OCI-LY1 (cell line): ENCODE measurements around the gene BDKRB1.

ENCODE experiments used
- H2AFZ ChIP-seq: fragments of 200-600 bp; sonication (generic), shearing (Covaris generic); 2 replicates; pipeline ENCODE4 v1.6.0; 2014; ENCODE audit warnings: antibody characterized with exemption, mild to moderate bottlenecking, low read length
- H3F3A ChIP-seq: fragments of 200-600 bp; sonication (generic), shearing (Covaris generic); 2 replicates; pipeline ENCODE4 v1.6.0; 2014; ENCODE audit warnings: mild to moderate bottlenecking, antibody characterized with exemption, low read length, moderate library complexity; ENCODE audit not compliant: insufficient read depth
- H3K27ac ChIP-seq: fragments of 200-600 bp; sonication (generic); 2 replicates; pipeline ENCODE4 v1.5.1; 2014; ENCODE audit warnings: low read length, mixed run types, mild to moderate bottlenecking, low read depth; ENCODE audit not compliant: poor library complexity, severe bottlenecking
- H3K27me3 ChIP-seq: fragments of 200-600 bp; sonication (generic); 2 replicates; pipeline ENCODE4 v1.6.0; 2014; ENCODE audit warnings: antibody characterized with exemption, mild to moderate bottlenecking, low read length, moderate library complexity; ENCODE audit not compliant: insufficient read depth
- H3K36me3 ChIP-seq: fragments of 200-600 bp; sonication (generic); 2 replicates; pipeline ENCODE4 v1.6.1; 2014; ENCODE audit warnings: mild to moderate bottlenecking, antibody characterized with exemption, low read length, moderate library complexity, mixed read lengths; ENCODE audit not compliant: insufficient read depth
- H3K4me1 ChIP-seq: fragments of 200-600 bp; sonication (generic); 2 replicates; pipeline ENCODE4 v1.5.1; 2014; ENCODE audit warnings: mild to moderate bottlenecking, low read length, moderate library complexity; ENCODE audit not compliant: insufficient read depth, severe bottlenecking
- H3K4me2 ChIP-seq: fragments of 200-600 bp; sonication (generic), shearing (Covaris generic); 2 replicates; pipeline ENCODE4 v1.6.1; 2014; ENCODE audit warnings: low read length
- H3K4me3 ChIP-seq: fragments of 200-600 bp; sonication (generic); 2 replicates; pipeline ENCODE4 v1.5.1; 2014; ENCODE audit warnings: low read length, low read depth, mild to moderate bottlenecking, mixed read lengths; ENCODE audit not compliant: poor library complexity, severe bottlenecking
- H3K79me2 ChIP-seq: fragments of 200-600 bp; shearing (Covaris generic); 2 replicates; pipeline ENCODE4 v1.6.1; 2016; ENCODE audit warnings: mixed run types, low read length, mixed read lengths; ENCODE audit not compliant: insufficient read depth
- H3K9ac ChIP-seq: fragments of 200-600 bp; sonication (generic), shearing (Covaris generic); 2 replicates; pipeline ENCODE4 v1.6.1; 2014; ENCODE audit warnings: mild to moderate bottlenecking, low read length, mixed read lengths
- H3K9me2 ChIP-seq: fragments of 200-600 bp; sonication (generic), shearing (Covaris generic); 2 replicates; pipeline ENCODE4 v1.6.1; 2014; ENCODE audit warnings: low read depth, mild to moderate bottlenecking, low read length, mixed read lengths
- H3K9me3 ChIP-seq: fragments of 200-600 bp; shearing (Covaris generic); 2 replicates; pipeline ENCODE4 v1.6.1; 2014; ENCODE audit warnings: low read length, mixed read lengths
- H4K20me1 ChIP-seq: fragments of 200-600 bp; sonication (generic), shearing (Covaris generic); 2 replicates; pipeline ENCODE4 v1.6.0; 2016; ENCODE audit warnings: mild to moderate bottlenecking, low read length; ENCODE audit not compliant: insufficient read depth
- EZH2 ChIP-seq: fragments of 200-600 bp; sonication (generic), shearing (Covaris generic); IDR thresholded peaks from 2 replicates; pipeline ENCODE4 v1.8.0; 2017; ENCODE audit warnings: borderline replicate concordance, mixed run types, mild to moderate bottlenecking, antibody characterized with exemption, low read length, moderate library complexity, mixed read lengths
- TF ChIP-seq, protein P1 (sequence below): fragments of 200-600 bp; sonication (generic), shearing (Covaris generic); IDR thresholded peaks from 2 replicates; pipeline ENCODE4 v1.5.1; 2017; ENCODE audit warnings: mild to moderate bottlenecking, antibody characterized with exemption, low read length, moderate library complexity, mixed read lengths

The BDKRB1 gene

DNA sequence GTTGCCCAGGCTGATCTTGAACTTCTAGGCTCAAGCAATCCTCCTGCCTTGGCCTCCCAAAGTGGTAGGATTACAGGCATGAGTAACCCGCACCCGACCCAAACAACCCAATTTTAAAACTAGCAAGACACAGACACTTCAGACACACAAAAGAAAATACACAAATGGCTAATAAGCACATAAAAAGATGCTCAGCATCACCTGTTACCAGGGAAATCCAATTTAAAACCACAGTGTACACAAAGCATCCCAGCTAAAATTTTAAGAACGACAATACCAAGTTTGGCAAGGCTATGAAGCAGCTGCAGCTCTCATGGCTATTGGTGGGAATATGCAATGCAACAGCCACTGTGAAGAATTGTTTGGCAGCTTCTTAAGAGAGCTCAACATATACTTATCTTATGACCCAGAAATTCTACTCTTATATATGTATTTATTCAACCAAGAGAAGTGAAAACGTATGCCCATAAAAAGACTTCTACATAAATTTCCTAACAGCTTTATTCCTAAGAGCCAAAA is 42.0 kb downstream of the BDKRB1 start:
- Histone ChIP-seq H3K9me3 (no peaks in the 10 kb centered on the region), H3K79me2 (no peaks in the 10 kb centered on the region), H3K36me3 (peaks cover 29% of the 10 kb centered on the region; the same call in 1 of the 2 replicates), H2AFZ (no peak overlapping the region), H3K4me1 (no peaks in the 10 kb centered on the region), H3K27ac (no peak overlapping the region), H3K9me2 (no peaks in the 10 kb centered on the region), H3K4me3 (no peak overlapping the region), H3K9ac (no peak overlapping the region), H3K4me2 (no peak overlapping the region), H3K27me3 (no peaks in the 10 kb centered on the region), H4K20me1 (no peaks in the 10 kb centered on the region), H3F3A (no peaks in the 10 kb centered on the region)
- no peak for TF ChIP-seq EZH2
- TF ChIP-seq, protein P1, sequence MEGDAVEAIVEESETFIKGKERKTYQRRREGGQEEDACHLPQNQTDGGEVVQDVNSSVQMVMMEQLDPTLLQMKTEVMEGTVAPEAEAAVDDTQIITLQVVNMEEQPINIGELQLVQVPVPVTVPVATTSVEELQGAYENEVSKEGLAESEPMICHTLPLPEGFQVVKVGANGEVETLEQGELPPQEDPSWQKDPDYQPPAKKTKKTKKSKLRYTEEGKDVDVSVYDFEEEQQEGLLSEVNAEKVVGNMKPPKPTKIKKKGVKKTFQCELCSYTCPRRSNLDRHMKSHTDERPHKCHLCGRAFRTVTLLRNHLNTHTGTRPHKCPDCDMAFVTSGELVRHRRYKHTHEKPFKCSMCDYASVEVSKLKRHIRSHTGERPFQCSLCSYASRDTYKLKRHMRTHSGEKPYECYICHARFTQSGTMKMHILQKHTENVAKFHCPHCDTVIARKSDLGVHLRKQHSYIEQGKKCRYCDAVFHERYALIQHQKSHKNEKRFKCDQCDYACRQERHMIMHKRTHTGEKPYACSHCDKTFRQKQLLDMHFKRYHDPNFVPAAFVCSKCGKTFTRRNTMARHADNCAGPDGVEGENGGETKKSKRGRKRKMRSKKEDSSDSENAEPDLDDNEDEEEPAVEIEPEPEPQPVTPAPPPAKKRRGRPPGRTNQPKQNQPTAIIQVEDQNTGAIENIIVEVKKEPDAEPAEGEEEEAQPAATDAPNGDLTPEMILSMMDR, result no peak

- Histone ChIP-seq H3K4me2 (no peak overlapping the region), H3K27ac (no peak overlapping the region), H3K36me3 (peaks cover 28% of the 10 kb centered on the region; the same call in 1 of the 2 replicates), H3K79me2 (no peaks in the 10 kb centered on the region), H2AFZ (no peak overlapping the region), H3K9ac (no peak overlapping the region), H3K4me3 (no peak overlapping the region), H3F3A (no peaks in the 10 kb centered on the region), H3K27me3 (no peaks in the 10 kb centered on the region), H3K9me3 (no peaks in the 10 kb centered on the region), H3K9me2 (no peaks in the 10 kb centered on the region), H3K4me1 (peaks cover 7% of the 10 kb centered on the region), H4K20me1 (no peaks in the 10 kb centered on the region)
- no peak for TF ChIP-seq EZH2
- TF ChIP-seq, protein P1, result no peak
These were observed 43.4 kb downstream of the BDKRB1 start for GRCh38 chr14:96299441-96299840.

GRCh38 chr14:96303981-96304380 is 48.0 kb downstream of the BDKRB1 start:
- H3K9me3 ChIP-seq, result no peaks in the 10 kb centered on the region
- no peak overlapping the region for H3K4me3 ChIP-seq
- no peak overlapping the region for H3K9ac ChIP-seq
- no peaks in the 10 kb centered on the region for H3K79me2 ChIP-seq
- H3K27me3 ChIP-seq, result no peaks in the 10 kb centered on the region
- no peak overlapping the region for H3K4me2 ChIP-seq
- no peaks in the 10 kb centered on the region for H4K20me1 ChIP-seq
- no peaks in the 10 kb centered on the region for H3K9me2 ChIP-seq
- H3K4me1 ChIP-seq, result peaks cover 11% of the 10 kb centered on the region
- peaks cover 49% of the 10 kb centered on the region for H3K36me3 ChIP-seq
- TF ChIP-seq EZH2, result no peak
- TF ChIP-seq, protein P1, result no peak
- peak overlapping the region; percentile 2 for H3K27ac ChIP-seq
- H3F3A ChIP-seq, result no peaks in the 10 kb centered on the region
- no peak overlapping the region for H2AFZ ChIP-seq
